Kidney (tissue), 14 donors: Measurements from ENCODE around the gene WFDC9. TPM values are rescaled to one million over a fixed set of nuclear protein-coding genes. Genes with fewer than 3 reads are reported as not detected.
"Not testable (repeated sequence)": the region's sequence is repeated elsewhere in the genome, so short reads cannot be mapped to it uniquely, and the experiment has no call there.

ENCODE experiments used
- DNase-seq, 5 donors: peaks; one replicate each; pipeline ENCODE4 v3.0.0-alpha.2; 2013 to 2020
- FAIRE-seq: peaks from 2 replicates; lab custom pipeline; 2012; peaks lifted over from hg19 to GRCh38; lab: Jason Lieb, UNC
- H3K27ac ChIP-seq, 2 donors: one replicate each; pipeline ENCODE4 v1.7.0; 2013; ENCODE audit warnings: low read depth in 2 of 2, low read length in 2 of 2, inconsistent platforms in 1 of 2
- H3K27me3 ChIP-seq: one replicate; pipeline ENCODE4 v1.7.1; 2013; ENCODE audit warnings: low read length, inconsistent platforms; ENCODE audit not compliant: control insufficient read depth, insufficient read depth
- H3K36me3 ChIP-seq, 3 donors: one replicate each; pipeline versions ENCODE4 v1.7.0 to v1.7.1; 2013; ENCODE audit warnings: low read length in 3 of 3, control low read depth in 1 of 3, inconsistent platforms in 1 of 3; ENCODE audit not compliant: insufficient read depth in 3 of 3, control insufficient read depth in 2 of 3
- H3K4me1 ChIP-seq, 3 donors: one replicate each; pipeline versions ENCODE4 v1.7.0 to v1.7.1; 2013; ENCODE audit warnings: low read length in 3 of 3, inconsistent platforms in 1 of 3, low read depth in 1 of 3; ENCODE audit not compliant: control insufficient read depth in 2 of 3, insufficient read depth in 2 of 3
- H3K4me3 ChIP-seq, 3 donors: one replicate each; pipeline versions ENCODE4 v1.7.0 to v1.8.1; 2013; ENCODE audit warnings: low read length in 3 of 3, control low read depth in 1 of 3, inconsistent platforms in 1 of 3
- H3K9ac ChIP-seq, 3 donors: one replicate each; pipeline versions ENCODE4 v1.7.0 to v1.7.1; 2013; ENCODE audit warnings: low read length in 3 of 3, control low read depth in 1 of 3, inconsistent platforms in 1 of 3
- H3K9me3 ChIP-seq, 3 donors: one replicate each; pipeline versions ENCODE4 v1.7.0 to v1.7.1; 2013; ENCODE audit warnings: low read length in 3 of 3, control low read depth in 1 of 3, inconsistent platforms in 1 of 3; ENCODE audit not compliant: control insufficient read depth in 2 of 3, insufficient read depth in 1 of 3
- CTCF ChIP-seq: IDR thresholded peaks from 3 replicates; pipeline ENCODE4 v1.5.1; 2012; ENCODE audit warnings: mild to moderate bottlenecking, moderate library complexity, borderline replicate concordance; ENCODE audit not compliant: insufficient read depth; ENCODE audit errors: extremely low read depth
- intact Hi-C: fragments of 100-400 bp; cut with DNase I; formaldehyde crosslinking; loops from one replicate; pipeline ENCODE4 v1.11.1; 2022
- polyA plus RNA-seq: library from polyadenylated mRNA; stranded (reverse); fragments of 350-450 nt; fragmentation: Illumina TruSeq; extraction: RNeasy Lipid Tissue Mini Kit (QIAGEN cat#74804); gene quantifications from one replicate; pipeline ENCODE4 v1.2.3, GENCODE V29; 2014; ENCODE audit warnings: low read depth, low replicate concordance; ENCODE audit not compliant: insufficient read depth
- total RNA-seq: library from RNA; stranded (reverse); fragmentation: NEBNext Ultra II Directional; extraction: Animal tissue kit (Norgen Biotek cat#: 25700); gene quantifications from one replicate; pipeline ENCODE4 v1.2.1, GENCODE V29; 2021
- donor health status: control.
- donor health status: control.
- donor health status: control.
- donor health status: control.
- donor health status: control.
- donor health status: DM: yes; HTN: yes; CAD: no.
- donor health status: Normal renal cell carcinoma (clear cell type).

Gene WFDC9
- total and polyA plus RNA-seq, 2 donors from 2014 or later: not detected

- intact Hi-C loops: no loop called here
- TF ChIP-seq CTCF: no peak
- Histone ChIP-seq H3K4me3 (no peak overlapping the region), H3K9ac (no peak overlapping the region), H3K27me3 (no peaks in the 10 kb centered on the region), H3K36me3 (no peaks in the 10 kb centered on the region), H3K9me3 (no peaks in the 10 kb centered on the region), H3K4me1 (no peaks in the 10 kb centered on the region), H3K27ac (no peak overlapping the region)
- FAIRE-seq (no peak), DNase-seq (no peak)
Observed at GRCh38 chr20:45593498-45593897, 37.6 kb downstream of the WFDC9 start.

- intact Hi-C loops: no loop called here
- Histone ChIP-seq H3K9me3 (no peaks in the 10 kb centered on the region), H3K4me3 (no peak overlapping the region), H3K27ac (no peak overlapping the region), H3K4me1 (no peaks in the 10 kb centered on the region), H3K36me3 (no peaks in the 10 kb centered on the region), H3K27me3 (no peaks in the 10 kb centered on the region), H3K9ac (no peak overlapping the region)
- FAIRE-seq: no peak
- peak in 2 of 5 donors; percentile 35 to 49 for DNase-seq
- TF ChIP-seq CTCF: peak; percentile 18
Observed at GRCh38 chr20:45592574-45593189, 38.4 kb downstream of the WFDC9 start.

GRCh38 chr20:45589725-45590124 is 41.4 kb downstream of the WFDC9 start:
- no peaks in the 10 kb centered on the region for H3K4me1 ChIP-seq
- H3K9me3 ChIP-seq: no peaks in the 10 kb centered on the region
- FAIRE-seq: no peak
- intact Hi-C loops: no loop called here
- H3K4me3 ChIP-seq: no peak overlapping the region
- H3K9ac ChIP-seq: no peak overlapping the region
- DNase-seq: no peak
- no peak overlapping the region for H3K27ac ChIP-seq
- H3K27me3 ChIP-seq: no peaks in the 10 kb centered on the region
- TF ChIP-seq CTCF: no peak
- no peaks in the 10 kb centered on the region for H3K36me3 ChIP-seq

- no peak for FAIRE-seq
- no peak for DNase-seq
- Histone ChIP-seq H3K9ac (no peak overlapping the region), H3K4me1 (no peaks in the 10 kb centered on the region), H3K4me3 (no peak overlapping the region), H3K9me3 (no peaks in the 10 kb centered on the region), H3K27me3 (no peaks in the 10 kb centered on the region), H3K36me3 (no peaks in the 10 kb centered on the region), H3K27ac (no peak overlapping the region)
- intact Hi-C loops: no loop called here
- TF ChIP-seq CTCF: no peak
Observed at GRCh38 chr20:45588800-45589199, 42.3 kb downstream of the WFDC9 start.

GRCh38 chr20:45585986-45586385 is 45.1 kb downstream of the WFDC9 start:
- H3K27ac ChIP-seq, H3K9ac ChIP-seq, H3K4me1 ChIP-seq, DNase-seq, intact Hi-C loops, H3K27me3 ChIP-seq, H3K36me3 ChIP-seq, H3K4me3 ChIP-seq, FAIRE-seq, H3K9me3 ChIP-seq: not testable (repeated sequence)
